PC-3 (cell line): ENCODE measurements around the gene ARSB.

Experiments
- CTCF ChIP-seq: fragments of 300-600 bp; sonication (generic); conservative IDR thresholded peaks from 2 replicates; pipeline ENCODE4 v1.5.1; 2017; ENCODE audit warnings: antibody characterized with exemption, low read depth, mild to moderate bottlenecking, low read length
- EZH2 ChIP-seq: fragments of 300-600 bp; sonication (generic); IDR thresholded peaks from one replicate; pipeline ENCODE4 v1.6.1; 2017; ENCODE audit warnings: antibody characterized with exemption, mild to moderate bottlenecking, low read length; ENCODE audit not compliant: unreplicated experiment
- EZH2phosphoT487 ChIP-seq: fragments of 300-600 bp; sonication (generic); IDR thresholded peaks from 2 replicates; pipeline ENCODE4 v1.6.1; 2018; ENCODE audit warnings: mild to moderate bottlenecking, antibody characterized with exemption, low read length, borderline replicate concordance

- TF ChIP-seq CTCF (no peak), EZH2 (no peak), EZH2phosphoT487 (no peak)
Measured at GRCh38 chr5:78801413-78801812, 183.7 kb downstream of the ARSB start.
